GM23338 (cell line): ENCODE results near the gene NOVA2.

Experiments
- CREB1 ChIP-seq: fragments of 250-450 bp; sonication (Bioruptor Pico); IDR thresholded peaks from 2 replicates; pipeline ENCODE4 v1.5.0; 2020; ENCODE audit warnings: low read depth, mild to moderate bottlenecking, moderate library complexity
- CTCF ChIP-seq, 2 experiments: fragments of 200-600 bp in 1 of 2; sonication (generic) in 1 of 2; conservative IDR thresholded peaks; 2 replicates each; pipeline versions ENCODE4 v1.5.1 to v1.6.1; 2016 to 2017; ENCODE audit warnings: antibody characterized with exemption in 2 of 2, low read depth in 2 of 2, mild to moderate bottlenecking in 2 of 2, moderate library complexity in 1 of 2
- ETS1 ChIP-seq: IDR thresholded peaks from 2 replicates; pipeline ENCODE4 v1.6.1; 2016; ENCODE audit warnings: antibody characterized with exemption
- EZH2 ChIP-seq: fragments of 200-600 bp; sonication (generic); IDR thresholded peaks from one replicate; pipeline ENCODE4 v1.8.0; 2017; ENCODE audit warnings: antibody characterized with exemption, mild to moderate bottlenecking, low read depth; ENCODE audit not compliant: unreplicated experiment
- EZH2phosphoT487 ChIP-seq: fragments of 200-600 bp; sonication (generic); IDR thresholded peaks from one replicate; pipeline ENCODE4 v1.8.1; 2018; ENCODE audit warnings: antibody characterized with exemption; ENCODE audit not compliant: unreplicated experiment
- JUNB ChIP-seq: IDR thresholded peaks from one replicate; pipeline ENCODE4 v1.6.1; 2016; ENCODE audit warnings: antibody characterized with exemption; ENCODE audit not compliant: unreplicated experiment
- NANOG ChIP-seq: IDR thresholded peaks from 2 replicates; pipeline ENCODE4 v1.6.1; 2016; ENCODE audit warnings: antibody characterized with exemption, borderline replicate concordance
- POLR2AphosphoS5 ChIP-seq: IDR thresholded peaks from 2 replicates; pipeline ENCODE4 v1.6.1; 2016; ENCODE audit warnings: antibody characterized with exemption, low read depth
- REST ChIP-seq: IDR thresholded peaks from one replicate; pipeline ENCODE4 v1.6.1; 2018; ENCODE audit warnings: antibody characterized with exemption; ENCODE audit not compliant: unreplicated experiment
- STAT1 ChIP-seq: IDR thresholded peaks from one replicate; pipeline ENCODE4 v1.6.1; 2016; ENCODE audit warnings: antibody characterized with exemption; ENCODE audit not compliant: unreplicated experiment
- ZNF331 ChIP-seq: fragments of 250-450 bp; sonication (Bioruptor Pico); IDR thresholded peaks from 2 replicates; pipeline ENCODE4 v1.5.0; 2020; ENCODE audit warnings: low read depth, mild to moderate bottlenecking, moderate library complexity
- ZNF462 ChIP-seq: fragments of 250-450 bp; sonication (Bioruptor Pico); IDR thresholded peaks from 2 replicates; pipeline ENCODE4 v1.5.0; 2020; ENCODE audit warnings: mild to moderate bottlenecking, moderate library complexity

- TF ChIP-seq CTCF (conservative IDR thresholded peaks at IDR 0.05; ENCODE audit: low read depth in 2 of 2) (no peak), EZH2phosphoT487 (no peak), POLR2AphosphoS5 (no peak), REST (no peak), ZNF462 (CRISPR knock-in tag) (no peak), EZH2 (no peak), NANOG (no peak), JUNB (no peak), ZNF331 (no peak), STAT1 (no peak), ETS1 (no peak), CREB1 (CRISPR knock-in tag) (no peak)
These were observed 11.7 kb upstream of the NOVA2 start for GRCh38 chr19:45985321-45985720.
